ENCODE results near the gene GPR143. TPM values are rescaled to one million over a fixed set of nuclear protein-coding genes. Genes with fewer than 3 reads are reported as not detected.
"Not testable (repeated sequence)": the region's sequence is repeated elsewhere in the genome, so short reads cannot be mapped to it uniquely, and the experiment has no call there.

Gene GPR143
- 1 to 10 TPM; 1.1 to 1.5 TPM for total RNA-seq
- 1 to 10 TPM; 4.1 to 7.5 (median 5.4) TPM for polyA plus RNA-seq (ENCODE audit: insufficient read length in 6 of 6)
- long read RNA-seq, donor 1, partial matches to known transcripts: 0 of 1 reads
- long read RNA-seq, donor 1, other reads (novel, unspliced or antisense): 0 of 1 reads
- long read RNA-seq, donor 2: 0 reads
- long read RNA-seq, donor 3, partial matches to known transcripts: 0 of 3 reads
- long read RNA-seq, donor 3, other reads (novel, unspliced or antisense): 0 of 3 reads
- long read RNA-seq, donor 4, partial matches to known transcripts: 0 of 1 reads
- long read RNA-seq, donor 4, other reads (novel, unspliced or antisense): 0 of 1 reads
- long read RNA-seq, donor 5: 0 reads
- long read RNA-seq, donor 6: 0 reads
- long read RNA-seq, donor 7: 0 reads
- long read RNA-seq, donor 8: 0 reads
- long read RNA-seq, donor 9: 0 reads
- long read RNA-seq, donor 10, partial matches to known transcripts: 0 of 3 reads
- long read RNA-seq, donor 10, other reads (novel, unspliced or antisense): 3 of 3 reads
- long read RNA-seq, donor 11: 0 reads
- long read RNA-seq, donor 12: 0 reads

GRCh38 chrX:9765737-9766097 lies at the start of gene GPR143:
Gene GPR143, minus strand, starts transcription at chrX:9765847. Its CDS starts 30 bp downstream, at chrX:9765817.
- Histone ChIP-seq H3K4me1 (no peaks in the 10 kb centered on the region), H3K27me3 (peaks cover 13 to 30% of the 10 kb centered on the region in 2 donors), H3K9me3 (no peaks in the 10 kb centered on the region), H3K27ac (no peak within 1 kb of the TSS), H3K36me3 (no peaks in the 10 kb centered on the region), H3K4me3 (no peak within 1 kb of the TSS)
- intact Hi-C loops (cut with DNase I): no loop called here
- no peak for DNase-seq
- no peak for TF ChIP-seq CTCF (IDR thresholded peaks at IDR 0.05)
- no peak for ATAC-seq

GRCh38 chrX:9811086-9811485 lies 45.4 kb upstream of the GPR143 start:
- DNase-seq; H3K4me3 ChIP-seq; H3K27me3 ChIP-seq; H3K9me3 ChIP-seq; H3K4me1 ChIP-seq; H3K27ac ChIP-seq; H3K36me3 ChIP-seq; intact Hi-C loops (cut with DNase I); ATAC-seq: not testable (repeated sequence)

- H3K36me3 ChIP-seq; DNase-seq; ATAC-seq; H3K4me1 ChIP-seq; H3K27me3 ChIP-seq; H3K9me3 ChIP-seq; H3K27ac ChIP-seq; H3K4me3 ChIP-seq; intact Hi-C loops (cut with DNase I): not testable (repeated sequence)
Observed at GRCh38 chrX:9809876-9810275, 44.2 kb upstream of the GPR143 start.

- intact Hi-C loops (cut with DNase I): no loop called here
- H3K36me3 ChIP-seq: no peaks in the 10 kb centered on the region
- no peaks in the 10 kb centered on the region for H3K27me3 ChIP-seq
- DNase-seq (no peak), ATAC-seq (peak; percentile 59)
- TF ChIP-seq CTCF (IDR thresholded peaks at IDR 0.05): no peak
- H3K4me1 ChIP-seq: no peaks in the 10 kb centered on the region
- H3K9me3 ChIP-seq: no peaks in the 10 kb centered on the region
- no peak overlapping the region for H3K27ac ChIP-seq
- H3K4me3 ChIP-seq: no peak overlapping the region
Observed at GRCh38 chrX:9807355-9808182, 41.9 kb upstream of the GPR143 start.

- ATAC-seq: no peak
Observed at GRCh38 chrX:9805956-9806355, 40.3 kb upstream of the GPR143 start.

More at GRCh38 chrX:9805956-9806355, 40.3 kb upstream of the GPR143 start:
- no peak for TF ChIP-seq CTCF (IDR thresholded peaks at IDR 0.05)
- H3K36me3 ChIP-seq: no peaks in the 10 kb centered on the region
- no peak for DNase-seq
- no peak overlapping the region for H3K4me3 ChIP-seq
- H3K9me3 ChIP-seq: no peaks in the 10 kb centered on the region
- intact Hi-C loops (cut with DNase I): no loop called here
- H3K27me3 ChIP-seq: no peaks in the 10 kb centered on the region
- H3K27ac ChIP-seq: no peak overlapping the region
- H3K4me1 ChIP-seq: no peaks in the 10 kb centered on the region
